ENCODE results near the gene HIGD2A. TPM values are rescaled to one million over a fixed set of nuclear protein-coding genes. Genes with fewer than 3 reads are reported as not detected.

Gene HIGD2A
- total and polyA plus RNA-seq, 9 of the 15 experiments (the other 6 are each of a cell fraction or from before 2014, with no cell fraction given): 94.7 to 264 (median 163) TPM

DNA sequence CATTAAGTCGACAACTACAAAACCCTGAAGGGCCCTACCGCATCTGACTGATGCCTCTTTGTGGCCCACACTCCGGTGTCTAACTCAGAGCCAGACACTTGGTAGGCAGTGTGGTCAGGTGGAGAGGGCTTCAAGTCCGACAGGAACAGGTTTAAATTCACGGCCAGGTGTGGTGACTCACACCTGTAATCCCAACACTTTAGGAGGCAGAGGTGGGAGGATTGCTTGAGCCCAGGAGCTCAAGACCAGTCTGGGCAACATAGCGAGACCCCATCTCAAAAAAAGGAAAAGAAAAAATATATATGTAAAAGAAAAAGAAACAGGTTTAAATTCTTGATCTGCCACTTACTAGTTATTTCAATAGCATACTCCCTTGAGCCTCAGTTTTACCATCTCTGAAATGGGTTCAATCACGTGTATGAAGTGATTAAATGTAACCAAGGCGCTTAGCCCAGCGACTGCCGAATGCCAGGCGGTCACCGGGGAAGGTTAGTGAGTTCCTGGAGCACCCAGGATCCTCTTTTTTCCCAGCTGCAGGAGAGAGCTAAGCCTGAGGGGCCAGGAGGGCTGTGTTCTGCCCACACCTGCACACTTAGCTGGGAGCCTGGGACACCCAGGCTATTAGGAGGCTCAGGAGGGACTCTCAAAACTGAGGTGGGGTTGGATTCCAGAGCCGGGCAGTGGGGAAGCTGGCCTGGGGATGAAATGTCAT is 26.8 kb downstream of the HIGD2A start (continued):
- TF ChIP-seq PPARD (CRISPR knock-in tag; IDR thresholded peaks at IDR 0.05) (no peak), BCOR (IDR thresholded peaks at IDR 0.05) (peak; percentile 99), PHTF2 (CRISPR knock-in tag; IDR thresholded peaks at IDR 0.05) (no peak), PML (IDR thresholded peaks at IDR 0.05; ENCODE audit: low read length) (no peak)

- Histone ChIP-seq H3K9me1 (ENCODE audit: control insufficient read depth, insufficient read depth, low read length) (peaks cover 4% of the 10 kb centered on the region), H2AFZ (ENCODE audit: low read depth, low read length) (peak within 1 kb of the TSS; percentile 93), H3K36me3 (ENCODE audit: control insufficient read depth, insufficient read depth, low read length) (peaks cover 7% of the 10 kb centered on the region; the same call in 1 of the 3 replicates), H3K79me2 (ENCODE audit: control insufficient read depth, insufficient read depth, low read length) (peaks cover 21% of the 10 kb centered on the region), H4K20me1 (replicated peaks; ENCODE audit: control insufficient read depth, insufficient read depth, low read length) (peaks cover 3% of the 10 kb centered on the region; the same call in 1 of the 2 replicates), H3K9me3 (replicated peaks; ENCODE audit: control insufficient read depth, insufficient read depth, low read depth, low read length) (peaks cover 4% of the 10 kb centered on the region), H3K27me3 (ENCODE audit: control insufficient read depth in 2 of 2, insufficient read depth in 2 of 2, low read length in 2 of 2) (no peaks in the 10 kb centered on the region), H3K4me1 (replicated peaks in 1 of 2; ENCODE audit: control insufficient read depth in 2 of 2, insufficient read depth in 2 of 2, low read length in 2 of 2) (peaks cover 12 to 17% of the 10 kb centered on the region in 2 experiments; a peak in 4 of 5 replicates), H3K4me3 (peak within 1 kb of the TSS; percentile 89), H3K4me2 (ENCODE audit: insufficient read depth, low read length) (peak within 1 kb of the TSS; percentile 79), H3K27ac (ENCODE audit: extremely low read depth, low read depth, low read length) (peak within 1 kb of the TSS; percentile 83), H3K9ac (ENCODE audit: insufficient read depth in 1 of 2, low read depth in 2 of 2, low read length in 2 of 2) (peak within 1 kb of the TSS; percentile 71 to 91)
- POLR2A ChIA-PET: interaction anchor here (0.6 to 1.7 kb wide), 6 partner anchors 9 to 365 kb away, joined by 3 to 7 read pairs (median 4); partner anchors contain the start of gene KIAA1191
- ATAC-seq (peak; percentile 98), DNase-seq (ENCODE audit: extremely low read depth in 1 of 4, low spot score in 3 of 4) (peak; percentile 92 to 95 (median 92)), FAIRE-seq (peak; percentile 48)
- CTCF ChIA-PET (ENCODE audit: low intra/inter-chr PET ratio): interaction anchor here (0.6 to 1.7 kb wide), 8 partner anchors 9 to 195 kb away, joined by 3 to 11 read pairs (median 5); partner anchors contain the start of gene GPRIN1
- in situ Hi-C loops (cut with MboI) (no loop called here), intact Hi-C loops (cut with micrococcal nuclease) (loop anchor here (1.0 to 10.0 kb wide), 5 partner anchors 32 to 201 kb away; partner anchors contain the start of gene FAF2)
- WGBS (ENCODE audit: insufficient coverage, low coverage, missing lambda C conversion rate): 3% methylated on average over 46 of the region's 107 CpGs
- BruUV-seq (replicated peaks): no TSS peak
- no peak for TF ChIP-seq FOXK1 (CRISPR knock-in tag; IDR thresholded peaks at IDR 0.05; ENCODE audit: borderline replicate concordance)
- TF ChIP-seq SMAD2 (IDR thresholded peaks at IDR 0.05; ENCODE audit: low read depth, low read length): no peak
- TF ChIP-seq RFX1 (IDR thresholded peaks at IDR 0.05): no peak
- no peak for TF ChIP-seq SIRT6 (IDR thresholded peaks at IDR 0.05; ENCODE audit: low read depth, low read length)
- TF ChIP-seq, protein P1, sequence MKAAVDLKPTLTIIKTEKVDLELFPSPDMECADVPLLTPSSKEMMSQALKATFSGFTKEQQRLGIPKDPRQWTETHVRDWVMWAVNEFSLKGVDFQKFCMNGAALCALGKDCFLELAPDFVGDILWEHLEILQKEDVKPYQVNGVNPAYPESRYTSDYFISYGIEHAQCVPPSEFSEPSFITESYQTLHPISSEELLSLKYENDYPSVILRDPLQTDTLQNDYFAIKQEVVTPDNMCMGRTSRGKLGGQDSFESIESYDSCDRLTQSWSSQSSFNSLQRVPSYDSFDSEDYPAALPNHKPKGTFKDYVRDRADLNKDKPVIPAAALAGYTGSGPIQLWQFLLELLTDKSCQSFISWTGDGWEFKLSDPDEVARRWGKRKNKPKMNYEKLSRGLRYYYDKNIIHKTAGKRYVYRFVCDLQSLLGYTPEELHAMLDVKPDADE (conservative IDR thresholded peaks at IDR 0.05; ENCODE audit: control insufficient read depth, low read depth, low read length): peak; percentile 13; the same call in 1 of the 2 replicates
- TF ChIP-seq CREM (IDR thresholded peaks at IDR 0.05; ENCODE audit: low read depth): peak; percentile 95
- 0 out of 2 replicates have a peak, but pooled peaks have one; percentile 41 for TF ChIP-seq POLR2AphosphoS5 (IDR thresholded peaks at IDR 0.05; ENCODE audit: control insufficient read depth, insufficient read depth, low read depth, low read length)
- no peak for TF ChIP-seq HNRNPH1 (optimal IDR thresholded peaks at IDR 0.05; ENCODE audit: low read depth, low read length)
- TF ChIP-seq GATAD2B (IDR thresholded peaks at IDR 0.05; ENCODE audit: borderline replicate concordance): peak; percentile 98
- peak; percentile 15; the same call in 1 of the 2 replicates for TF ChIP-seq KDM2B (CRISPR knock-in tag; IDR thresholded peaks at IDR 0.05)
- peak; percentile 77 to 98 for TF ChIP-seq MAZ (CRISPR knock-in tag; conservative IDR thresholded peaks at IDR 0.05 in 1 of 2, IDR thresholded peaks at IDR 0.05 in 1 of 2)
- TF ChIP-seq GMEB1 (CRISPR knock-in tag; IDR thresholded peaks at IDR 0.05): peak; percentile 58
Measured at GRCh38 chr5:176415952-176416924, 27.7 kb downstream of the HIGD2A start, which contains the start of gene CLTB. Gene CLTB (minus strand): TSS chr5:176416539. CDS start chr5:176416363, 176 bp downstream.
